Ishikawa (cell line): ENCODE results near the gene ATG16L2.

Experiments
- FOXM1 ChIP-seq: IDR thresholded peaks from 2 replicates; pipeline ENCODE4 v1.6.1; 2012; ENCODE audit warnings: low read depth, borderline replicate concordance
- TAF1 ChIP-seq: IDR thresholded peaks from 2 replicates; pipeline ENCODE4 v1.6.1; 2012; ENCODE audit warnings: low read depth, mild to moderate bottlenecking
- YY1 ChIP-seq: IDR thresholded peaks from 2 replicates; pipeline ENCODE4 v1.6.1; 2012; ENCODE audit warnings: low read depth

DNA sequence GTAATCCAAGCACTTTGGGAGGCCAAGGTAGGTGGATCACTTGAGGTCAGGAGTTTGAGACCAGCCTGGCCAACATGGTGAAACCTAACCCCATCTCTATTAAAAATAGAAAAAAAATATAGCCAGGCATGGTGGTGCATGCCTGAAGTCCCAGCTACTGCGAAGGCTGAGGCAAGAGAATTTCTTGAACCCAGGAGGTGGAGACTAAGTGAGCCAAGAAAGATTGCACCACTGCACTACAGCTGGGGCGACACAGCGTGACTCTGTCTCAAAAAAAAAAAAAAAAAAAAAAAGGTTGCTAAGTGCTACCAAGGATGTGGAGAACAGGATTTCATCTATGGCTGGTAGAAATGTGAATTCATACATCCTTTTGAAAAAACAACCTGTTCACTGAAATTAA lies 36.6 kb downstream of the ATG16L2 start:
- TF ChIP-seq FOXM1 (no peak), YY1 (no peak), TAF1 (no peak)
